GM19397 (cell line): ENCODE measurements around the gene RABGGTA.

Experiments
- ATAC-seq: cut with Tn5 transposase; IDR thresholded peaks from one replicate; pipeline ENCODE4 v1.9.1; 2021; ENCODE audit warnings: mild to moderate bottlenecking, moderate library complexity; ENCODE audit not compliant: unreplicated experiment

RABGGTA gene

GRCh38 chr14:24307156-24307574 lies 35.8 kb upstream of the RABGGTA start:
- ATAC-seq = no peak

GRCh38 chr14:24304019-24304387 lies 32.6 kb upstream of the RABGGTA start:
- no peak for ATAC-seq

GRCh38 chr14:24300326-24300980 lies 29.1 kb upstream of the RABGGTA start:
- no peak for ATAC-seq

GRCh38 chr14:24299255-24300191 lies 28.1 kb upstream of the RABGGTA start, which contains the start of the genes DHRS1 and NOP9:
TSS of gene DHRS1 (minus strand) at chr14:24299780. CDS start at chr14:24299106, 674 bp downstream.
TSS of gene NOP9 (plus strand) at chr14:24299850. CDS start at chr14:24299955, 105 bp downstream.
- ATAC-seq = peak; percentile 68

GRCh38 chr14:24298892-24299254 lies 27.5 kb upstream of the RABGGTA start:
- no peak for ATAC-seq

GRCh38 chr14:24297190-24297964 lies 26.0 kb upstream of the RABGGTA start:
- ATAC-seq = peak; percentile 15

GRCh38 chr14:24296341-24297157 lies 25.2 kb upstream of the RABGGTA start:
- peak; percentile 45 for ATAC-seq

- ATAC-seq = no peak
Measured at GRCh38 chr14:24293525-24293924, 22.1 kb upstream of the RABGGTA start.

GRCh38 chr14:24292118-24292807 lies 20.9 kb upstream of the RABGGTA start:
- ATAC-seq = no peak

- no peak for ATAC-seq
Measured at GRCh38 chr14:24291446-24292117, 20.2 kb upstream of the RABGGTA start.

- ATAC-seq = no peak
Measured at GRCh38 chr14:24290746-24291145, 19.3 kb upstream of the RABGGTA start.

GRCh38 chr14:24289649-24290280 lies 18.4 kb upstream of the RABGGTA start:
- ATAC-seq = no peak

- ATAC-seq = no peak
Measured at GRCh38 chr14:24286996-24287395, 15.6 kb upstream of the RABGGTA start.

GRCh38 chr14:24285351-24285750 lies 14.0 kb upstream of the RABGGTA start:
- no peak for ATAC-seq

- ATAC-seq = no peak
Measured at GRCh38 chr14:24284501-24285035, 13.2 kb upstream of the RABGGTA start.

GRCh38 chr14:24283796-24284460 lies 12.5 kb upstream of the RABGGTA start:
- no peak for ATAC-seq

GRCh38 chr14:24282736-24283135 lies 11.3 kb upstream of the RABGGTA start:
- no peak for ATAC-seq

GRCh38 chr14:24281636-24282035 lies 10.2 kb upstream of the RABGGTA start:
- no peak for ATAC-seq
